HCT116 (cell line): ENCODE results near the gene ATP6AP1.

Source experiments
- EGR1 ChIP-seq: IDR thresholded peaks from 2 replicates; pipeline ENCODE4 v1.6.1; 2012; ENCODE audit warnings: low read depth
- POLR2A ChIP-seq: IDR thresholded peaks from 2 replicates; pipeline ENCODE4 v1.7.0; 2011; ENCODE audit warnings: borderline replicate concordance; ENCODE audit not compliant: insufficient read depth, insufficient read length; ENCODE audit errors: extremely low read depth
- POLR2AphosphoS5 ChIP-seq: IDR thresholded peaks from 2 replicates; pipeline ENCODE4 v1.6.1; 2011; ENCODE audit warnings: mild to moderate bottlenecking, low read depth, low read length, moderate library complexity
- RAD21 ChIP-seq: IDR thresholded peaks from 2 replicates; pipeline ENCODE4 v1.6.1; 2012; ENCODE audit warnings: low read depth, mild to moderate bottlenecking
- SP1 ChIP-seq: IDR thresholded peaks from 2 replicates; pipeline ENCODE4 v1.6.1; 2012; ENCODE audit warnings: low read depth
- SRF ChIP-seq: IDR thresholded peaks from 2 replicates; pipeline ENCODE4 v1.6.1; 2012; ENCODE audit warnings: low read depth
- ZNF274 ChIP-seq: fragments of 200-500 bp; sonication (Bioruptor generic); IDR thresholded peaks from 2 replicates; pipeline ENCODE4 v1.6.1; 2014; ENCODE audit warnings: mild to moderate bottlenecking, low read depth, low read length, inconsistent platforms
- TF ChIP-seq, protein P1 (sequence below), 3 experiments: fragments of 200-600 bp in 1 of 3; sonication (generic) in 1 of 3; IDR thresholded peaks in 2 of 3; conservative IDR thresholded peaks in 1 of 3; 2 replicates each; pipeline ENCODE4 v1.5.1; 2012 to 2017; ENCODE audit warnings: low read depth in 2 of 3, low read length in 2 of 3, antibody characterized with exemption in 1 of 3, borderline replicate concordance in 1 of 3, control low read depth in 1 of 3, mild to moderate bottlenecking in 1 of 3, mixed read lengths in 1 of 3, mixed run types in 1 of 3, moderate library complexity in 1 of 3; ENCODE audit not compliant: insufficient read depth in 1 of 3
- TF ChIP-seq, protein P2 (sequence below): IDR thresholded peaks from 2 replicates; pipeline ENCODE4 v1.6.1; 2011; ENCODE audit warnings: mild to moderate bottlenecking, low read length, moderate library complexity; ENCODE audit not compliant: insufficient replicate concordance; ENCODE audit errors: extremely low read depth
- TF ChIP-seq, protein P3 (sequence below): IDR thresholded peaks from 2 replicates; pipeline ENCODE4 v1.6.1; 2012; ENCODE audit warnings: low read depth
- TF ChIP-seq, protein P4 (sequence below): IDR thresholded peaks from 2 replicates; pipeline ENCODE4 v1.6.1; 2012

DNA sequence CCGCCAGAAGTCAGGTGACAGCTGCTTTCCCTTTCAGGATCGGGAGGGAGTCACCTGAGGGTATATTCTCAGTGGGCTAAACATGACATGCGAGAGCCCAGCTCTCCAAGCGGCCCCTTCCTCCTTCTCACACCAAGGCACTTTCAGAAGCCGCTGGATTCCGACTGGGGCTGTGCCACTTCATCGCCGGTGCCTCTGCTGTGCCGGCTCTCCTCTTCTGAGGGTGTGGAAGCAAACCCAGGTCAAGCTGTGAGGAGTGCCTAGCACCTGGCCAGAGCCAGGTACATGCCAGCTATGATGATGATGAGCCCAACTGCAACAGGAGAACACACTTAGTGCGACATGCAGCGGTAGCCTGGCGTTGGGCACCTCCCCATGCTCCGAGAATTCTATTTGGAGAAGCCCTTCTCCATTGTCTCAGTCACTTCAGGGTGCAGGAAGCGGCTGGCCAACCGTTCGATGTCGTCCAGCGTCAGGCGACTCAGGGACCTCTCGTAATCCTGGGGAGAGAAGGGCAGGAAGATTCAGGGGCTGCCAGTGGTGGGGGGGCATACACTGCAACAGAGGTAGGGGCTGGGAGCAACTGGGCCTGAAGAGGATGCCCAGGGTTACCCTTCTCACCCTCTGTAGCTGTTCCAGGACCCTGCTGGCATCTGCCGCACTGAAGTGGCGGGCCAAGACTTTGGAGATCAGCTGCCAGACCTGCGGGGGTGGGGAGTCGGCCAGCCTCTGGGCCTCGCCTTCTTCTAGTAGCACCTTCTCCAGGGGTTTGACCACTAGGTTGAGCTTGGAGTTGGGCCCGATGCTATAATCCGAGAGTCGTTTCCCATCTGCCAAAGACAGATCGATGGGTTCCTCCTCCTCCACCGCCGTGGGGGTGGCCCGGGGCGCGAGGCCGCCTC, 56.9 kb downstream of the ATP6AP1 start:
- TF ChIP-seq SRF (no peak), POLR2A (no peak), ZNF274 (no peak), RAD21 (no peak), SP1 (no peak), EGR1 (no peak), POLR2AphosphoS5 (no peak)
- TF ChIP-seq, protein P1, sequence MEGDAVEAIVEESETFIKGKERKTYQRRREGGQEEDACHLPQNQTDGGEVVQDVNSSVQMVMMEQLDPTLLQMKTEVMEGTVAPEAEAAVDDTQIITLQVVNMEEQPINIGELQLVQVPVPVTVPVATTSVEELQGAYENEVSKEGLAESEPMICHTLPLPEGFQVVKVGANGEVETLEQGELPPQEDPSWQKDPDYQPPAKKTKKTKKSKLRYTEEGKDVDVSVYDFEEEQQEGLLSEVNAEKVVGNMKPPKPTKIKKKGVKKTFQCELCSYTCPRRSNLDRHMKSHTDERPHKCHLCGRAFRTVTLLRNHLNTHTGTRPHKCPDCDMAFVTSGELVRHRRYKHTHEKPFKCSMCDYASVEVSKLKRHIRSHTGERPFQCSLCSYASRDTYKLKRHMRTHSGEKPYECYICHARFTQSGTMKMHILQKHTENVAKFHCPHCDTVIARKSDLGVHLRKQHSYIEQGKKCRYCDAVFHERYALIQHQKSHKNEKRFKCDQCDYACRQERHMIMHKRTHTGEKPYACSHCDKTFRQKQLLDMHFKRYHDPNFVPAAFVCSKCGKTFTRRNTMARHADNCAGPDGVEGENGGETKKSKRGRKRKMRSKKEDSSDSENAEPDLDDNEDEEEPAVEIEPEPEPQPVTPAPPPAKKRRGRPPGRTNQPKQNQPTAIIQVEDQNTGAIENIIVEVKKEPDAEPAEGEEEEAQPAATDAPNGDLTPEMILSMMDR (IDR thresholded peaks at IDR 0.05 in 2 of 3, conservative IDR thresholded peaks at IDR 0.05 in 1 of 3; ENCODE audit: borderline replicate concordance in 1 of 3, insufficient read depth in 1 of 3, low read depth in 2 of 3, low read length in 2 of 3): no peak
- TF ChIP-seq, protein P2, sequence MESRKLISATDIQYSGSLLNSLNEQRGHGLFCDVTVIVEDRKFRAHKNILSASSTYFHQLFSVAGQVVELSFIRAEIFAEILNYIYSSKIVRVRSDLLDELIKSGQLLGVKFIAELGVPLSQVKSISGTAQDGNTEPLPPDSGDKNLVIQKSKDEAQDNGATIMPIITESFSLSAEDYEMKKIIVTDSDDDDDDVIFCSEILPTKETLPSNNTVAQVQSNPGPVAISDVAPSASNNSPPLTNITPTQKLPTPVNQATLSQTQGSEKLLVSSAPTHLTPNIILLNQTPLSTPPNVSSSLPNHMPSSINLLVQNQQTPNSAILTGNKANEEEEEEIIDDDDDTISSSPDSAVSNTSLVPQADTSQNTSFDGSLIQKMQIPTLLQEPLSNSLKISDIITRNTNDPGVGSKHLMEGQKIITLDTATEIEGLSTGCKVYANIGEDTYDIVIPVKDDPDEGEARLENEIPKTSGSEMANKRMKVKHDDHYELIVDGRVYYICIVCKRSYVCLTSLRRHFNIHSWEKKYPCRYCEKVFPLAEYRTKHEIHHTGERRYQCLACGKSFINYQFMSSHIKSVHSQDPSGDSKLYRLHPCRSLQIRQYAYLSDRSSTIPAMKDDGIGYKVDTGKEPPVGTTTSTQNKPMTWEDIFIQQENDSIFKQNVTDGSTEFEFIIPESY: no peak
- TF ChIP-seq, protein P3, sequence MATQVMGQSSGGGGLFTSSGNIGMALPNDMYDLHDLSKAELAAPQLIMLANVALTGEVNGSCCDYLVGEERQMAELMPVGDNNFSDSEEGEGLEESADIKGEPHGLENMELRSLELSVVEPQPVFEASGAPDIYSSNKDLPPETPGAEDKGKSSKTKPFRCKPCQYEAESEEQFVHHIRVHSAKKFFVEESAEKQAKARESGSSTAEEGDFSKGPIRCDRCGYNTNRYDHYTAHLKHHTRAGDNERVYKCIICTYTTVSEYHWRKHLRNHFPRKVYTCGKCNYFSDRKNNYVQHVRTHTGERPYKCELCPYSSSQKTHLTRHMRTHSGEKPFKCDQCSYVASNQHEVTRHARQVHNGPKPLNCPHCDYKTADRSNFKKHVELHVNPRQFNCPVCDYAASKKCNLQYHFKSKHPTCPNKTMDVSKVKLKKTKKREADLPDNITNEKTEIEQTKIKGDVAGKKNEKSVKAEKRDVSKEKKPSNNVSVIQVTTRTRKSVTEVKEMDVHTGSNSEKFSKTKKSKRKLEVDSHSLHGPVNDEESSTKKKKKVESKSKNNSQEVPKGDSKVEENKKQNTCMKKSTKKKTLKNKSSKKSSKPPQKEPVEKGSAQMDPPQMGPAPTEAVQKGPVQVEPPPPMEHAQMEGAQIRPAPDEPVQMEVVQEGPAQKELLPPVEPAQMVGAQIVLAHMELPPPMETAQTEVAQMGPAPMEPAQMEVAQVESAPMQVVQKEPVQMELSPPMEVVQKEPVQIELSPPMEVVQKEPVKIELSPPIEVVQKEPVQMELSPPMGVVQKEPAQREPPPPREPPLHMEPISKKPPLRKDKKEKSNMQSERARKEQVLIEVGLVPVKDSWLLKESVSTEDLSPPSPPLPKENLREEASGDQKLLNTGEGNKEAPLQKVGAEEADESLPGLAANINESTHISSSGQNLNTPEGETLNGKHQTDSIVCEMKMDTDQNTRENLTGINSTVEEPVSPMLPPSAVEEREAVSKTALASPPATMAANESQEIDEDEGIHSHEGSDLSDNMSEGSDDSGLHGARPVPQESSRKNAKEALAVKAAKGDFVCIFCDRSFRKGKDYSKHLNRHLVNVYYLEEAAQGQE: no peak
- TF ChIP-seq, protein P4, sequence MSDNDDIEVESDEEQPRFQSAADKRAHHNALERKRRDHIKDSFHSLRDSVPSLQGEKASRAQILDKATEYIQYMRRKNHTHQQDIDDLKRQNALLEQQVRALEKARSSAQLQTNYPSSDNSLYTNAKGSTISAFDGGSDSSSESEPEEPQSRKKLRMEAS: no peak
